Occipital lobe (tissue), 2 donors: ENCODE measurements around the gene PLXDC2. TPM values are rescaled to one million over a fixed set of nuclear protein-coding genes. Genes with fewer than 3 reads are reported as not detected.

ENCODE experiments used
- DNase-seq: peaks from one replicate; lab custom pipeline; 2025; lab: John Stamatoyannopoulos, UW
- total RNA-seq: library from RNA; depleted of rRNA; stranded (reverse); fragments of >200 nt; gene quantifications from one replicate; pipeline ENCODE4 v1.2.3, GENCODE V29; 2014

PLXDC2 gene
- total RNA-seq, 1 donor from 2014 or later: 12.5 TPM

DNA sequence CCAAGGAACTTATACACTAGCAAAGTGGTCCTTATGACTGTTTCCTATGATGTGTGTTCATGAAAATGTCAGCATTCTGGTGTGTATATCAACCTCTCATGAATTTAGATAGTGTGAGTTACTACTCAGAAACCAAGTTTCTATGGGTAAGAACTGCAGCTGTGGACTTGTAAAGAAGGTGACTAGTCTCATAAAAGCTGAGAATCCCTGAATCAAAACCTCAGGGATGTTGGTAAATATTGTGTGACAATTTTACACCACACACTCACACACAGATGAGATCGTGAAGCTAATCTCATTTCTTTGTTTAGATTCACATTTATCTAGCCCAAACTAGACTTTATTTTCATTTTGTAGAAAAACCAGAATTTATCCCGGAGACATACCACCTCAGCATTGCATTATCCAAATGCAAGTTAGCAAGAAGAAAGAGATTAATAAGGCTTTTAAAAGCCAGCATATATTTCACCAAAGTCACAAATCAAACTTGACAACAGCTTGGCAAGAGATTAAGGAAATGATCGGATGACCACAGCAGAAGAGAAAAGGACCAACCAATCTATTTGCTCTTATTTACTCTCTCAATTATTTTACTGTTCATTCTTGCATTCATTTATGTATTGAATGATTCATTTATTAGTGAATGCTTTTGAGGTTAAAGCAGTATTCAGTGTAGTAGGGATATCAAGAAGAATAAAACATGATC, 92.9 kb downstream of the PLXDC2 start:
- DNase-seq: no peak

DNA sequence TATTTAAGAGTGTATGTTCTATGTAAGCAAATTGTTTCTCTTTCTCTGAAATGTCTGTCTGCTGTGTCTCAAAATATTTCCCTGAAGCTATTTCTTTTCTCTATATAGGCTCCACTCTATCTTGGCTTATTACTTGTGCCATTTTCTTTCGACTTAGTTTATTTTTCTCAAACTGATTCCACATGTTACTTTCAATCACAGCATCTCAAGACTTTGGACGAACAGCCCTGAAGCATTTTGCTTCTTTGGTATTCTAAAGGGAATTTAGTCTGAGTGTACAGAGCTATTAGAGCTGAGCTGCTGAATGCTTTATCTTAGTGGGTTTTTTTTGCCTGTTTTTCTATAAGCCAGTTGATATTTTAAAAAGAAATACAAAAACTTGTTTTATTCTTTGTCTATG, 95.7 kb downstream of the PLXDC2 start:
- no peak for DNase-seq

- DNase-seq: no peak
Observed at GRCh38 chr10:19913987-19914386, 97.8 kb downstream of the PLXDC2 start.

DNA sequence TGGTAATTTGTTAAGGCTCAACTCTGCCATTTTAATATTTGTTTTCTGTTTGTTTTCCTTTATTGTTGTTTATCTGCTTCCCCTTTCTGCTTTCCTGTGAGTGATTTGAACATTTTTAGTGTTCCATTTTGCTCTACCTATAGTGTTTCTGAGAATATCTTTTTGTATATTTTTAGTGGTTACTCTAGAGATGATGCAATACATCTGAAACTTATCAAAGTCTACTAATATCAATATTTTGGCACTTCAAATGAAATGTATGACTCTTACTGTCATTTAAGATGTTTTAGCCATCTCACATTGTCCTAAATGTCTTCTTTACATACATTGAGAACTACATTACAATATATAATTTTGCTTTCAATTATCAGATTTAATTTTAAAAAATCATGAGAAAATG, 98.9 kb downstream of the PLXDC2 start:
- DNase-seq: no peak

DNA sequence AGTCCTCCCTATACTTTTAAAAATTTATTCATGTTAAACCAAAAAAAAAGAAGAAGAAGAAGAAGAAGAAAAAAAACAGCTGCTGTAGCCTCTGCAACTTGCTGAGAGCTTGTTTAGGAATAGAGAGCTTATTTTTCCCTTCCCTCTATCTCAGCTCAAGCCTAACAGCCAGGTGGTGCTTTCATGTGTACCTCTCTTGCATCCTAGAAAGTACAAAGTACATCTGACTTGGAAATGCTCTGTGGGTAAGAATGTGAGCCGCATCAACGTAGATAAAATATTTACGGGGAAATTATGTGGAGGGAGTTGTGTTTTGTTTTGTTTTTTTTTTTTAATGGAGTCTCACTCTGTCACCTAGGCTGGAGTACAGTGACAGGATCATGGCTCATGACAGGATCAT, 99.6 kb downstream of the PLXDC2 start:
- no peak for DNase-seq

DNA sequence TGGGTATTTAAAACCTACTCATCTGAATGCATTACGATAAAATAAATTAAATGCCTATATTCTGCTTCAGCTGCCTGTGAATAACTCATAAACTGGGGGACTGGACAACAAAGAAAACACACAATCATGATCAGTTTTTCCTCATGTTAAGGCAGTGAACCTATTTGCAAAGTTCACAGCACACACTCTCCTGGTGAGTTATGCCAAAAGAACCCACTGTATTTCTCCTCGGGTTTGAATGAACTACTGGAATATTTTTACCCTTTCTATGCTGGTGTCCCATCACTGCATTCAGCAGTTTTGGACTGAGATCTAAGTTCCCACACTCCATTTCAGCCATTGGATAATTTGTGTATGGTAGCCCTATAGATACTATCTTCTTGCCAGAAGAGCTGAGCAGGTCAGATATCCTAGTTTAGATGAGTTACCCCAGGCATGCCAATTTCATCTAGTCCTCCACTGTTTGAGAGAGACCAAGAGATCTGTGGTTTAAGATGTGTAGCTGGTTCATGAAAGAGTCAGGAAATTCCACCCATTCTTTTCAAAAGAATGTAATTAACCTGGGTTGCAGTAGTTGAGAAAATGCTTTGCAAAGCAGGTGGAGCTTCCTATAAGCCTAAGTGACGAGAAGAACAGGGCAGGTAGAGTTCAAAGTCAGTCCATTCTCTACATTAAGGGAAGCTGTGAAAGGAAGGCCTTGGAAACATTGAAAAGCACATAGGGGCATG, 101.7 kb downstream of the PLXDC2 start:
- DNase-seq: no peak

DNA sequence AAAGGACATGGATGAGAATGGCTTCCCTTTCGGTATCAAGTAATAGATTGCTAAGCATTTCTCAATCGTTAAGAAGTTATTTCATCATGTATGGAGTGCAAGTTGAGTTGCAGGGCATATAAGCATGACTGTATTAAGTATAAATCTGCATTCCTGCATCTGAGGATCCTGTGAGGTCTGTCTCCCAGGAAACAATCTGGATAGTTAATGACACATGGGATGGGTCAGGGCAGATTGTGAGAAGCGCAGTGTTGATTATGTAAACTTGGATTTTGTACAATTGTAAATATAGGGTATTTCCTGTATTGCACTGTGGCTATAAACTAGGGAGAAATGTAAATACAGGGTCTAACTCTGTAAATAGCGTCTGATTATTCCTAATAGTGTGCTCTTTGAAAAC, 102.6 kb downstream of the PLXDC2 start:
- no peak for DNase-seq

DNA sequence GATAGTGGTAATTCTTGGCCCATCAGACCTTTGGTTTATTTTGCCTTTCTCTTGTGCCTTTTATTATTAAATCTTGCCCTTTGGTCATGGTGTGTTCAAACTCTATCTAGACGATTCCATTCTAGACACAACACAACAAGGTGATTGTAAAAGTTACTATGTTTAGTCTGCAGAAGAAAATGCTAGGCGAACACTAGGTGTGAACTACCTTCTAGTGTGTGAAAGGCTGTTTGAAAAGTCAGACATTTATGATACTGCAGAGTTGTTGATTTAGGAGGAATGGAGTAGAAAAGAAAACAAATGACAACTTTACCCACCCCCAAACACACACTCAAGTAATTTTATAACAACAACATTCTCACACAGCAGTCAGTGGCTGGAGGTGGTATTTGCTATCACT, 103.4 kb downstream of the PLXDC2 start:
- DNase-seq: no peak

DNA sequence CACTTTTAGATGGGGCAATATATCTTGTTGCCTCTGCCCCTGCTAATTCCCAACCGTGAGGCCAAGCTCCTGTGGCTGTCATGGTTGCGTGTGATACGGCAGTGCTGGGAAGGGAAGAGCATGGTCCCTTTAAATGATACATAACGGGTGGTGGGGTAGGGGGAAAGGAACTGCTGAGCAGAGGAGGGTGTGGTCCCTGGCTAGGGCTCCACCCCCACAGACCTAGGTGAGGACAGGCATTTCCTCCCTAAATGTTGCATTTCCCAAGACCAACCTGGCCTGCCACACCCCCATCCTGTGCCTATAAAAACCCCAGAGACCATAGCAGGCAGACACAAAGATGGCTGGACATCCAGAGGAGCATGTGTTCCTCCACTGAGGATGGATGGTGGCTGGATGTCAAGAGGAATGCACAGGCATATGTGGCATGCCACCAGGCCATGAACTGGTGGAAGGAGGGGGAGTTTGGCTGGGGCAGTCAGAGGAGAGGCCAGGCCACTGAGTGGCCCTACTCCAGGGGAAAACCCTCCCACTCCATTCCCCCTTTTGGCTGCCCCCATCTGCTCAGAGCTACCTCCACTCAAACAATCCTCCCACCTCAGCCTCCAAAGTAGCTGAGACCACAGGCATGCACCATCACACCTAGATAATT, 104.0 kb downstream of the PLXDC2 start:
- no peak for DNase-seq

- no peak for DNase-seq
Observed at GRCh38 chr10:19921300-19922140, 105.3 kb downstream of the PLXDC2 start.

DNA sequence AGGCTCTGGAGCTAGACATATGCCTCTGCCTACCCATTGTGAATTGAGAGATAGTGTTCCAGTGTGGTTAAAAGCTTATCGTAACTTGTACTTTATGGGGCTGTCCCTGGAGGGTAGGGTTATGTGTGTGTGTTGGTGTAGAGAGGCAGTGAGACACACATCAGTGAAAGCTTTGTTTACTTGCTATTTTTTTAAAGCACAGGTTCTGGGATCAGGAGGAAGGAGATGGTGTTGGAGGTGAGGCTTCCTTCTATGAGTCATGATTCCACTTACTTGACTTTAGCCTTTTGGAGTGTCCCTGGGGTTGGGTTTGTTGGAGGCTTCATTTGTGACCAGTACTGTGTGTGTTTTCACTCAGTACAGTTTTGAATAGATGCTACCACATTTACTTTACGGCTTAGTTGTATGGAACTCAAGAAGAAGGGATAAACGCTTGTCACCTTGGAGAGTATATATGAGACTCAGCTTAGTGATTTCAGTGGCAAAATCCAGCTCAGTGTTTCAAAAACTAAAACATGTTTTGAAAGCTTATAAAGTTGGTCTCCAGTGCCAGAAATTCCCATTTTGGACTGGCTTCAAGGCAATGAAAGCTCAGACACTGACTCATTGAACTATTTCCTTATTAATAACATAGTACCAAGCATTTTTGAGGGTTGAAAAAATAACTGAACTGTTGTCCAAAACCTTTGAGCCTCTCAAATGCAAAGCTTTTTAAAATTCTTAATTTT, 106.2 kb downstream of the PLXDC2 start:
- DNase-seq: no peak

GRCh38 chr10:19925064-19925463, 108.8 kb downstream of the PLXDC2 start:
- no peak for DNase-seq

DNA sequence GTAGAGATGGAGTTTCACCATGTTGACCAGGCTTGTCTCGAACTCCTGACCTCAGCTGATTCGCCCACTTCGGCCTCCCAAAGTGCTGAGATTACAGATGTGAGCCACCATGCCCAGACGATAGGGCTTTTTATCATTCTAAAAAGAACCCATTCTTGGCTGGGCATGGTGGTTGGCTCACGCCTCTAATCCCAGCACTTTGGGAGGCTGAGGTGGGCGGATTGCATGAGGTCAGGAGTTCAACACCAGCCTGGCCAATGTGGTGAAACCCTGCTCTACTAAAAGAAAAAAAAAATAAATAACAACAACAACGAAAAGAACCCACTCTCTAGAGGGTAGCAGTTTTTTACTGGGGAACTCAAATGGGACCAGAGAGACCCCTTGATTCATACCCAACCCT, 112.7 kb downstream of the PLXDC2 start:
- no peak for DNase-seq

DNA sequence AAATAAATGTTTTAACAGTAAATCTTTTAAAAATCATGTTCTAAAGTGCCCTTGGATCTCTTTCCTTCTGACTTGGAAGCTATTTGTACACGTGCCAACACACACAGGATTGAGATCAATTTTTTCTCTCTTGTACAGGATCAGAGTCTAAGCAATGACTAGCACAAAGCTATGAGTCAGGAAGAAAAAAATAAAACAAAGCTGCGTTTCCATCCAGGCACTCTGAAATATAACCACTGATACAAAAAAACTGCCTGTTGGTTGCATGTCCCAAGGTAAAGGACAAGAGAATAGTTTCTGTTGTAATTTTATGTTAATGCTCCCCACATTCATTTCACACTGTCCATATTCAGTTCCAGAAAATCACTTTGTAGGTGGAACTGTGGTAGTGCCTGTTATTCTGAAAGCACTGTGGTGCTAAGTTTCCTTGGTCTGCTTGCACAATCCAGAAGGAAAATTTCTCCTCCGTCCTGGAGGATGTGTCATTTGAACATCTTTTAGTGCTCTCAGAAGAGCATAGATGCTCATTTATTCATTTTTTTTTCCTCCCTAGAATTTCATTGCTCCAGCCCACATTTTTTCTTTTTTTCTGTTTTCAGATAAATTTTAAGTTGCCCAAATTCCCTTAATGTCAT, 113.4 kb downstream of the PLXDC2 start:
- no peak for DNase-seq

GRCh38 chr10:19930936-19931893, 115.0 kb downstream of the PLXDC2 start:
- no peak for DNase-seq

- no peak for DNase-seq
Observed at GRCh38 chr10:19931894-19932590, 115.8 kb downstream of the PLXDC2 start.

GRCh38 chr10:19932806-19933371, 116.7 kb downstream of the PLXDC2 start:
- no peak for DNase-seq

GRCh38 chr10:19933772-19934171, 117.5 kb downstream of the PLXDC2 start:
- no peak for DNase-seq
